GM21390 (cell line): ENCODE data around the gene CHMP3.
"Not testable (repeated sequence)": the region's sequence is repeated elsewhere in the genome, so short reads cannot be mapped to it uniquely, and the experiment has no call there.

Experiments used
- ATAC-seq: cut with Tn5 transposase; IDR thresholded peaks from one replicate; pipeline ENCODE4 v1.9.1; 2021; ENCODE audit not compliant: unreplicated experiment

Gene CHMP3

DNA sequence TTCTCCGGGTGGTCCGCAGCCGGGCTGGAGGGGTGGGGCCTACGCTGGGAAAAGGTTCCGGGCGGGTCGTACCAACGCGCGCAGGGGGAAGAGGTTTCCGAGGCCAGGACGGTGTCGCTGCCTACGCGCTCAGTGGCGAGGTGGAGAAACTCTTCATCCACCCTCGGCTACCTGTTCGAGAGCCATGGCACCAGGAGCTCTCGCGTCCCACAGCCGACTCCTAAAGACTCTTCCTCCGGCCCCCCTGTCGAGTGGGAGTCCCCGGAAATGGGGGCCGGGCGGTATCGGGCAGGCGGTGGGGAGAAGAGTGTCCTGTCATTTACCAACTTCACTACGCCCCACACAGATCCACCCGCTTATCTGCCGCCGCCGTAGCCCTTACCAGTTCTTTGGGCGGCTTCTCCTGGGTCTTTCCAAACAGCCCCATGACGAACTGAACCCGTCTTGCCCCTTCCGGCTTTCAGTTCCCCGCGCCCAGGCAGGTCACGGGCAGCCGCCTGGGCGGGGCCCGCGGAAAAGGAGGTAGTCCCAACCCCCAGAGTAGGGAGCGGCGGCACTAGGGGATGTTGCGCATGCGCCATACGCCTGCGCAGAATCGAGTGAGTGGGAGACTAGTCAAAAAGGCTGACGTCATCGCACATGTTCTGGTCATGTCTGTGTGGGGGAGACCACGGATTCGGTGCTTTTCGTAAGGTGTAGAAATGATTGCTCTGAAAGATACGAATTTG lies at the start of gene CHMP3:
CHMP3 (minus strand) TSS at position 522 of the 728 bp plus-strand sequence; CDS start at position 427, 95 bp downstream.
- peak; percentile 83 for ATAC-seq

DNA sequence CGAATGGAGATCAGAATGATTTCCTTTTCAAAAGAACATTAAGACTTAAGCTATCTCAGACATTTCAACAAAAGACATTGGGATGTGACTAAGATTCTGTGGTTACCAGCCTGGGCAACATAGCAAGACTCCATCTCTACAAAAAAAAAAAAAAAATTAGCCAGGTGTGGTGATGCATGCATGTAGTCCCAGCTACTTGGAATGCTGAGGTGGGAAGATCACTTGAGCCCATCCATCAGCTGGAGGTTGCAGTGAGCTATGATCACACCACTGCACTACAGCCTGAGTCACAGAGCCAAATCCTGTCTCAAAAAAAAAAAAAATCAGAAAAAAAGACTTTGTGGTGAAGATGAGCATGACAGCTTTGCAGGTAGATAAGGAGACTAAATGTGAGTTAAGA lies 47.6 kb upstream of the CHMP3 start:
- no peak for ATAC-seq

DNA sequence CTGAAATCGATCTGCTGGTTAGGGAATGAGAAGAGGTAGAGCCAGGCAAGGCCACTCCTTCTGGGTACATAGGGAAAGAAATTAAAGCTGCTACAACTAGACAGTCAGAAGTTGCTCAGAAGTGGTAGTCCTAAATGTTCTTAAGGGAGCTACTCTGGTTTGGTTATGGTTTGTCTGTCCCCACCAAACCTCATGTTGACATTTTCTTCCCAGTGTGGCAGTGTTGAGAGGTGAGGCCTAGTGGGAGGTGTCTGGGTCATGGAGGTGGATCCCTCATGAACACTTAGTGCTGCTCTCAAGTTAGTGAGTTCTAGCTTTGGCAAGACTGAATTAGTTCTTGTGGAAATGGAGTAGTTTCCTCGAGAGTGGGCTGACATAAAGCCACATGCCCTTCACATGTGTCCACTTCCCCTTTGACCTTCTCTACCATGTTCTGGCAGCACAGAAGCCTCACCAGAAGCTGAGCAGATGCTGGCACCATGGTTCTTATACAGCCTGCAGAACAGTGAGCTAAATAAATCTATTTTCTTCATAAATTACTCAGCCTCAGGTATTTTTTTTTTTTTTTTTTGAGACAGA lies 45.7 kb upstream of the CHMP3 start:
- no peak for ATAC-seq

DNA sequence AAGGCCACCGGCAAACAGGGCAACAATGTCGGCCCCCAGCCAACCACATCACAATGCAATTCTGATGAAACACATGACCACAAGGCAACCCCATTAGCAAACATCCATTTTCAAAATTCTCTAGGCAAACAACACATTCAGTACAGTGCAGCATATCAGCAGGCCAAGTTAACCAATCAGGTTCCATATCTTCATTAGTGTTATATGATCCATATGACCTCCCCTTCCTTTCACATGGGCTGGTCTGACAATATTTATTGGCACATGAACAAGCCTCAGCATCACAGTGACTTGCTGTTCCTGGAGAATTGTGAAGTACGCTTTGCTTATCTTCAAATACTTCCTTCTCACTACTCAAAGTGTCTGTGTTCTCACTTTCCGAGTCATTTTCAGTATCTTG lies 40.7 kb upstream of the CHMP3 start:
- no peak for ATAC-seq

DNA sequence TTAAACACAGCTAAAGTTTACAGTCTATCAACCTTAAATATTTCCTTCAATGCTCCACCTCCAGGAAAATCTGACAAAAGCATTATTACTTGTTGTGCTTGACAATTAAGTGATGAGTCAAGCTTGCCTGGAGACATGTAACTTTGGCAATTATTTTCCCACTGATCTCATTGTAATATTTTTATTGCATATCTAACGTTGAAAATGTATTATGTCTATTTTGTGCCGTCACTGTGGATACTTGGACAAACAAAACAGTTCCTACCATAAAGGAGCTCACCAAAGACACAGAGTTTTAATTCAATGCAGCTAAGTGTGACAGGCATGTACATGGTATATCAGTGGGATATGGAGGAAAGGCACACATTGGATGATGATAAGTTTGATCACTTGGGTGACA lies 35.7 kb upstream of the CHMP3 start:
- no peak for ATAC-seq

DNA sequence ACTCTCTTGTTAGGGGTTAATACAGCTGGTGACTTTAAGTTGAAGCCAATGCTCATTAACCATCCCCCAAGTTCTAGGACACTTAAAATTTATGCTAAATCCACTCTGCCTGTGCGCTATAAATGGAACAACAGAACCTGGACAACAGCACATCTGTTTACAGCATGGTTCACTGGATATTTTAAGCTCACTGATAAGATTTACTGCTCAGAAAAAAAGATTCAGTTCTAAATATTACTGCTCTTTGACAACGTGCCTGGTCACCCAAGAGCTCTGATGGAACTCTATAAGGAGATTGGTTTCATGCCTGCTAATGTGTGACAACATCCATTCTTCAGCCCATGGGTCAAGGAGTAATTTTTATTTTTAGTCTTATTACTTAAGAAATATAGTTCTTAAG lies 32.9 kb upstream of the CHMP3 start:
- ATAC-seq = no peak

DNA sequence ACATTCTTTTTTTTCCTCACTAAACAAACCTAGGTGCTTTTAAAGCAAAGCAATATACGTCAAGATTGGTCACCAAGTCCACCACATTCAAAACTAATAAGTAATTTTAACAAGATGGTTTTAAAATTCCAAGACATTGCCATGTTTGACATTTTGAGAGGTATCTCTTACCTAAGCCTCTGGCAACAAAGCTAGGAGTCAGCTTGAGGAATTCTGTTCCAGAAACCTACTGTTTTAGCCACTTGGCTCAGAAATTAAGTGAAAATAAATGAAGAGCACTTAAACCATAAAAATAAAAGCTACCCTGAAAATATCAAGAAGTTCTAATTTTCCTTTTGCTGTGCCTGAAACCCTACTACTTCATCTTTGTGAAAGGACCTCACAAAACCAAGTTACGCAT lies 30.0 kb upstream of the CHMP3 start:
- ATAC-seq = no peak

DNA sequence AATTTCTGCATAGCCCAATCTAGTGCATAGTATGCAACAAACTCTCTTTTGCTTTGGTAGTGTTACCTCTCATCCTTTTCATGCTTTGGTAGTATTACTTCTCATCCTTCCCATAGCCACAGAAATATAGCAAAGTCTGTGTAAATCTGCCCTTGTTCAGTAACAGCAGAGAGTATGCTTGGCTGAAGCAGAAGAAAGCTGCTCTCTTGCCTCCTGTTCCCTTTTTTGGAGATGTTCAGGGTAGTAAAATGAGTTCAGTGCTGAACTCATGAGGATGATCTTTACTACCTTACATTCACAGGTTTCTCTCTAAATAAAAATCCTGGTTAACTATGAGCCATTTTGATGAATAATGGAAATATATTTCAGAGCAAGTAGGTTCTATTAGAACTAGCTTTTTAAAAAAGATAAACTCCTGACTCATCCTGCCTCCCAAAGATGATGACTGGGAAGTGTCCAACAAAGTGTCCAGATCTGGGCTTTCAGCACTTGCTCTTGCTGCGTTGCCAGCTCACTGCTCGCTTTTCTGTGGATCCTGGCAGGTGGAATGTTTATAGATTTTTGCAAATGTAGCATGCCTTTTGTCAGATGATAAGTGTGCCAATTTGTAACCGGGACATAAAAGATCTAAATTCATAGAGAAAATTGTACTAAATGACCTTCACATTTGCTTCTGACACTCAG lies 29.4 kb upstream of the CHMP3 start:
- ATAC-seq = no peak

DNA sequence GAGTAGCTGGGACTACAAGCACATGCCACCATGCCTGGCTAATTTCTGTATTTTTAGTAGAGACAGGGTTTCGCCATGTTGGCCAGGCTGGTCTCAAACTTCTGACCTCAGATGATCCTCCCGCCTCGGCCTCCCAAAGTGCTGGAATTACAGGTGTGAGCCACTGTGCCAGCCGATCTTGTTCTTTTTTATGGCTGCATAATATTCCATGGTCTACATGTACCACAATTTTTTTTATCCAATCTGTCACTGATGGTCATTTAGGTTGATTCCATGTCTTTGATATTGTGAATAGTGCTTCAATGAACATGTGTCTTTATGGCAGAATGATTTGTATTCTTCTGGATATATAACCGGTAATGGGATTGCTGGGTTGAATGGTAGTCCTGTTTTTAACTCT lies 26.5 kb upstream of the CHMP3 start:
- ATAC-seq = not testable (repeated sequence)

DNA sequence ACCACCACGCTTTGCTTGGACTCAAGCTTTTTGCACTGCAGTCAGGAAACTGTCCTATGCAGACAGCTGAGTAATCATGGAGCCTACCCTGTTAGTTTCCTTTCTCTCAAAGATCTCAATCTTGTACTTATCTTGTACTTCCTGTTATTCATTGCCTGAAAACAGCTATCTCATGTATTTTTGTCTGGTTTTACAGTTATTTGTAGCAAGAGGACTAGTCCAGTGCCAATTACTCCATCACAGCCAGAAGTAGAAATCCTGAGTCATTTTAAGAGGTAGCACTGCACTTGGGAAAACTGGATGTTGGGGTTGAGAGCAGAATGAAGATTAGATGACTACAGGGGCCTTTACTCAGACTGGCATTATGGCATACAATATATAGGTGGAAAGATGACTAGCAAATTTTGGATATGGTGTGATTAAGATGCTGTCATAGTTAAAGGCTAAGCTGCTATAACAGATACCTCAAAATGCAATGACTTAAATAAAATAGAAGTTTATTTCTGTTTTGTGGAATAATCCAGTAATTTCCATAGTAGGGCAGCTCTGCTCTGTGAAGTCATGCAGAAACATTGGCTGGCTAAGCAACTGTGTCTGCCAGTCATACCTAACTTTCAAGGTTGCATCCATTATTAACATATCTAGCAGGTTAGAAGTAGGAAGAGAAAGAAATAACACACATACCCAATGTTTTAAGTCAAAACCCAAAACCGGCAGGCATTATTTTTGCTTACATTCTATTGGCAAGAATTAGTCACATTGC lies 21.1 kb upstream of the CHMP3 start:
- ATAC-seq = peak; percentile 75

DNA sequence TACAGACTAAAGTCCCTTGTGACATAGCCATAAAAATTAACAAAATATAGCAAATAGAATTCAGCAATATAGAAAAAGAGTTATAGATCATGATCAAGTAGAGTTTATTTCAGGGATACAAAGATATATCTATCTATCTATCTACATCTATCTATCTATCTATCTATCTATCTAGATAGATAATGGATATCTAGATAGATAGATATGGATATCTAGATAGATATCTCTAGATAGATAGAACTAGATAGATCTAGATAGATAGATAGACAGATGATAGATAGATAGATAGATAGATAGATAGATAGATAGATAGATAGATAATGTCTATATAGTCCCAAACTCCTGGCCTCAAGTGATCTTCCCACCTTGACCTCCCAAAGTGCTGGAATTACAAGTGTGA lies 17.3 kb upstream of the CHMP3 start:
- ATAC-seq = no peak

DNA sequence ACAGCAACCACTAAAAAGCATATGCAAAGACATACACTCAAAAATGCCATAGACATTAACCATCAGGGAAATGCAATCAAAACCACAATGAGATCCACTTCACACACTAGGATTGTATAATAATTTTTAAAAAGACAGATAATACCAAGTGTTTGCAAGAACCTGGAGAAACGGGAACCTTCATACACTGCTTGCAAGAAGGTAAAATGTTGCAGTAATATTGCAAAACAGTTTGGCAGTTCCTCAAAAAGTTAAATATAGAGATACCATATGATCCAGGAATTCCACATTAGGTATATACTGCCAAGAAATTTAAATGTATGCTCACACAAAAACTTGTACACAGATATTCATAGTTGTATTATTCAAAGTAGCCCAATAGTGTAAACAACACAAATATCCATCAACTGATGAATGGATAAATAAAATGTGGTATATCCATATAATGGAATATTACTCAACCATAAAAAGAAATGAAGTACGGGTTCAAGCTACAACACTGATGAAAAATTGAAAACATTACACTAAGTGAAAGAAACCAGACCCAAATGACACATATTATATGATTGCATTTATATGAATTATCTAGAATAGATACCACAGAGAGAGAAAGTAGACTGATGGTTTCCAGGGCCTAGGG lies 14.7 kb upstream of the CHMP3 start:
- ATAC-seq = no peak

DNA sequence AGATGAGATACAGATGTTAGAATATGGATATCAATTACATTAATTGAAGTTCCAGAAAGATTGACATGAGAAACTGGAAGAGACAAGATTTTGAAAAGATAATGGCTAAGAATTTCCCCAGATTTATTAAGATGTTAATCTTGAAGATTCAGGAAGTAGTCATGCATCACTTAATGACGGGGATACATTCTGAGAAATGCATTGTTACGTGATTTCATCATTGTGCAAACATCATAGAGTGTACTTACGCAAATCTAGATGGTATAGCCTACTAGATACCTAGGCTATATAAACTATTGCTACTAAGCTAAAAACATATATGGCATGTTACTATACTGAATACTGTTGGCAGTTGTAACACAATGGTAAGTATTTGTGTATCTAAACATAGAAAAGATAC lies 6.8 kb upstream of the CHMP3 start:
- ATAC-seq = no peak

DNA sequence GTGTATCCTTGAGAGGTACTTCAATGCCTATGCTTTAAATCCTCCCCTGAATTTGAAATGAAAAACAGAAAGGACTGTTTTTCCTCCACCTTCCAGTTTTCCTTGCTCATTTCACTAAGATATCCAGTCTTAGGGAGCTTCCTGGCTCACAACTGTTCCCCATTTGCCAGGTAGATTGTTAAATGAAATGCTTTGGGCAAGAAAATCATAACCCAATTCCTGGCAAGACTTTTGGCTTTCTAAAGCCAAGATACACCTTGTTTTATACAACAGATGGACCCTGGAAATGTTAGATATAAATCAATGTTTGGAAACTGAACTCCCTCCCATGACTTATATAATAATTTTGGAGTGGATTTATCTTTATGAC lies 3.6 kb upstream of the CHMP3 start:
- ATAC-seq = no peak

DNA sequence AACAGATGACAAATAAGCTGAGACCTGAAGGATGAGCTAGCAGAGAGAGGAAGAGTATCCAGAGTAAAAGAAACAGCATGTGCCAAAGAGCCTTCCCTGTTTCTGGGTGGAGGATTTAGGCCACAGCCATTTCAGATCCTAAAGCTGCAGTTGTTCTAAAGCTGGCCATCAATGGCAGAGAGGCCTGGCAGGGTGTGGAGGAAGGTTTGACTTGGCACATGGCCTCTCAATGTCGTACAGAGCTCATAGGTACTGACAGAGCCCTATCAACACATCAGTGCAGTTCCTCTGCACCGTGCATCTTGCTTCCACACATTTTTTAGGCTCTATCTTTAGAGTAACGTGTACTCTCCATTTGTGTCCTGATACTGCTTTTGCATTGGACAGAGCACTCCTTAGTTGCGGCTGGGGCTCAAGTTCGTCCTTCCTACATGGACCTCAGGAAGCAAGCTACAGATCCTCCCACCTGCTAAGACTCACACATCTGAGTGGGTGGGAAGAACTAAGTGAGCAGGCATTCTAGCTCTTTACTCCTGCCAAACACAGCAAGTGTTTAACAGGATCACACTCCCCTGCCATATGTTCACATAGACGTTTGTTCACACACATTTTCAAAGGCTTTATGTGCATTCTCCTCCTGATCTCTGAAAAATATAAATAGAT lies 3.0 kb upstream of the CHMP3 start:
- ATAC-seq = no peak

DNA sequence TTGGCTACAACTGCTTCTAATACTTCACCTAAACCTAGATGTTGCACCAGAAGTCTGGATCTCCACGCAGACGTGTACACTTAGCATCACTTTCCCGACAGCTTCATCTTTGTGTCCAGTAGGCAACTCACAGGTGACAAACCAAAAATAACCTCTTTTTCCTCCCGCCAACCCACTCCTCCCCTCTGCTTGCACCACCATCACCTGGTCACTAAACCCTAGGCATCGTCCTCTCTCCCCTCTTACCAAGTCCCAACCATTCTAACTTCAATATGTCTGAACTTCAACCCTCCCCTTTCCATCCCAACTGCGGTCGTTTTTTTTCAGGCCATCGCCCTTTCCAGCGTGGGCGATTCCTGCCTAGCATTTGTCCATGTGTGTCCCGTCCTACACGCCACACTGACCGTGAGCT lies 413 bp upstream of the CHMP3 start:
- no peak for ATAC-seq

DNA sequence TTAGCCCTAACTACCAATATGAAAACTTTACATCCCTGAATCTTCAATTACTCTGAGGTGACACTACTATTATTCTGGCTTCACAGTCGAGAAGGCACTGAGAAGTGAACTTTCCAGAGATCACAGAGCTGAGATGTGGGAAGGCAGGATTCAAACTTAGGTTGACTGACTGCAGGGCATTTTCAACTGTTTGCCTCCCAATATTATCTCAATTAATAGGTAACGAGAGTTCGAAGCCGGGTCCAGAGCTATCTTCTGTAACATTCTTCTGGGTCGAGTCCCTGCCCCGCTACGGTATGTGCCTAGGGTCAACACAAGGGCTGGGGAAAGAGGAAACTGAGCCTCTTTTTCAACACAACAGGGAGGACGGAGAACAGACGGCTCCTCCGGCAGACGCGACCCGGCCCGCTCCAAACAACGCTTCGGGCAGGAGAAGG lies 740 bp downstream of the CHMP3 start:
- ATAC-seq = no peak

DNA sequence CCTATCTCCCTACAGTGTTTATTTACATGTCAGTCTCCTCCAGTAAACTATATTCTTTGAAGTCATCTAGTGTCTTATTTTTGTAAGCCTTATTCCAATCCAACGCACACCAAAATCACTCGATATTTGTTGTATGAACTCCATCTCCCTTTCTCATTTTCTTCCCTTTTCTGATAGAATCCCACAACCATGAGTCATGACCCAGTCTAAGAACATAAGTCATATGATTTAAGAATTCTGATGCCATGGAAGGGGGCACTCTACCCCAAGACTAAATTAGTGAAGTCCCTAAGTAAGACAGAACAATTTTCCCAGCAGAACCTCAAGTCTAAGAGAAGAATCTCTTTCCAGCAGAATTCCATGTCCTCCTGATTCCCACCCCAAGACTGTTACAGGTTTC lies 5.4 kb downstream of the CHMP3 start:
- ATAC-seq = no peak

DNA sequence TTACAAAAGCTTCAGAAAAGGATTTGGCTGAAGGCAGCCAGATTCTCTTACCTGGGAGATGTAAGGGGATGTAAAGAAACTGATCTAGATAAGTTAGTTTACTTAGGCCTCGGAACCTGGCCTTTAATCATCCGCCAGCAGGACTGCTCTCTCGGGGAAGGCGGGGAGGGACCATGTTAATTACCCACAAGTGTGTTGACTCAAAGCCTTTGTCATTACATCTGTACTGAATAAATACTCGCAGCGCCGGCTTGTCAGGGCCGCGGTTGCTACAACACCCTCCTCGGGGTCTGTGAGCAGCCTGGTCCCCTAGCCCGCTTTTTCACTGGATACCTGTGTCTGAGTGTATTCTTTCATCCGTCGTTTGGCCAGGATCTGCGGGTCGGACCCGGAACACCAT lies 6.7 kb downstream of the CHMP3 start:
- no peak for ATAC-seq

DNA sequence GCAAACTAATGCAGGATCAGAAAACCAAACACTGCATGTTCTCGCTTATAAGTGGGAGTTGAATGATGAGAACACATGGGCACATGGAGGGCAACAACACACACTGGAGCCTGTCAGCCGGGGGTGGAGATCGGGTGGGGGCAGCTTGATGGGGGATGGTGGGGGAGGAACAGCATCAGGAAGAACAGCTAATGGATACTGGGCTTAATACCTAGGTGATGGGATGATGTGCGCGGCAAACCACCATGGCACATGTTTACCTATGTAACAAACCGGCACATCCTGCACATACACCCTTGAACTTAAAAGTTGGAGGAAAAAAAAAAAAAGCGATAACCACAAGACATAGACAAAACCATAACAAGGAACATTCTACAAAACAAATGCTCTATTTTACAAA lies 10.4 kb downstream of the CHMP3 start:
- ATAC-seq = no peak
